ENCODE results near the gene CPVL. TPM values are rescaled to one million over a fixed set of nuclear protein-coding genes. Genes with fewer than 3 reads are reported as not detected.

CPVL gene
- total RNA-seq, 1 donor from 2014 or later, result not detected

- H3K36me3 ChIP-seq (ENCODE audit: control insufficient read depth, insufficient read depth, low read length), result no peaks in the 10 kb centered on the region
- FAIRE-seq (no peak), DNase-seq (ENCODE audit: low read depth) (peak; percentile 20)
- H3K4me3 ChIP-seq (ENCODE audit: low read depth, low read length), result no peak overlapping the region
- no peak for TF ChIP-seq CTCF (IDR thresholded peaks at IDR 0.05; ENCODE audit: insufficient read depth, low read length, severe bottlenecking)
- no peaks in the 10 kb centered on the region for H3K27me3 ChIP-seq (ENCODE audit: control insufficient read depth, insufficient read depth, low read length)
Measured at GRCh38 chr7:28993371-28993770, 153.0 kb downstream of the CPVL start.

GRCh38 chr7:28992798-28993197 lies 153.5 kb downstream of the CPVL start:
- no peak for FAIRE-seq
- Histone ChIP-seq H3K36me3 (ENCODE audit: control insufficient read depth, insufficient read depth, low read length) (no peaks in the 10 kb centered on the region), H3K4me3 (ENCODE audit: low read depth, low read length) (no peak overlapping the region), H3K27me3 (ENCODE audit: control insufficient read depth, insufficient read depth, low read length) (no peaks in the 10 kb centered on the region)
- DNase-seq (ENCODE audit: low read depth), result no peak
- TF ChIP-seq CTCF (IDR thresholded peaks at IDR 0.05; ENCODE audit: insufficient read depth, low read length, severe bottlenecking), result no peak

- TF ChIP-seq CTCF (IDR thresholded peaks at IDR 0.05; ENCODE audit: insufficient read depth, low read length, severe bottlenecking), result no peak
- FAIRE-seq, result no peak
- H3K4me3 ChIP-seq (ENCODE audit: low read depth, low read length), result no peak overlapping the region
- DNase-seq (ENCODE audit: low read depth), result no peak
- H3K27me3 ChIP-seq (ENCODE audit: control insufficient read depth, insufficient read depth, low read length), result no peaks in the 10 kb centered on the region
- no peaks in the 10 kb centered on the region for H3K36me3 ChIP-seq (ENCODE audit: control insufficient read depth, insufficient read depth, low read length)
Measured at GRCh38 chr7:28990200-28990960, 156.0 kb downstream of the CPVL start.

GRCh38 chr7:28989211-28989980 lies 156.9 kb downstream of the CPVL start:
- no peak for DNase-seq (ENCODE audit: low read depth)
- Histone ChIP-seq H3K4me3 (ENCODE audit: low read depth, low read length) (no peak overlapping the region), H3K36me3 (ENCODE audit: control insufficient read depth, insufficient read depth, low read length) (no peaks in the 10 kb centered on the region), H3K27me3 (ENCODE audit: control insufficient read depth, insufficient read depth, low read length) (no peaks in the 10 kb centered on the region)
- no peak for FAIRE-seq
- TF ChIP-seq CTCF (IDR thresholded peaks at IDR 0.05; ENCODE audit: insufficient read depth, low read length, severe bottlenecking), result no peak

- Histone ChIP-seq H3K27me3 (ENCODE audit: control insufficient read depth, insufficient read depth, low read length) (no peaks in the 10 kb centered on the region), H3K4me3 (ENCODE audit: low read depth, low read length) (no peak overlapping the region), H3K36me3 (ENCODE audit: control insufficient read depth, insufficient read depth, low read length) (no peaks in the 10 kb centered on the region)
- TF ChIP-seq CTCF (IDR thresholded peaks at IDR 0.05; ENCODE audit: insufficient read depth, low read length, severe bottlenecking), result no peak
- peak; percentile 95 for DNase-seq (ENCODE audit: low read depth)
- FAIRE-seq, result no peak
Measured at GRCh38 chr7:28988810-28989209, 157.5 kb downstream of the CPVL start.

All from bronchial epithelial cell (primary cell).